DOHH2 (cell line): Measurements from ENCODE around the gene ANTKMT.

Experiments
- EZH2phosphoT487 ChIP-seq: fragments of 200-600 bp; sonication (generic); IDR thresholded peaks from 2 replicates; pipeline ENCODE4 v1.6.1; 2017; ENCODE audit warnings: borderline replicate concordance, mild to moderate bottlenecking, antibody characterized with exemption, low read length, moderate library complexity, mixed read lengths
- TF ChIP-seq, protein P1 (sequence below): fragments of 200-600 bp; sonication (generic); IDR thresholded peaks from one replicate; pipeline ENCODE4 v1.5.1; 2014; ENCODE audit warnings: antibody characterized with exemption, mild to moderate bottlenecking, low read depth, low read length; ENCODE audit not compliant: poor library complexity, severe bottlenecking

DNA sequence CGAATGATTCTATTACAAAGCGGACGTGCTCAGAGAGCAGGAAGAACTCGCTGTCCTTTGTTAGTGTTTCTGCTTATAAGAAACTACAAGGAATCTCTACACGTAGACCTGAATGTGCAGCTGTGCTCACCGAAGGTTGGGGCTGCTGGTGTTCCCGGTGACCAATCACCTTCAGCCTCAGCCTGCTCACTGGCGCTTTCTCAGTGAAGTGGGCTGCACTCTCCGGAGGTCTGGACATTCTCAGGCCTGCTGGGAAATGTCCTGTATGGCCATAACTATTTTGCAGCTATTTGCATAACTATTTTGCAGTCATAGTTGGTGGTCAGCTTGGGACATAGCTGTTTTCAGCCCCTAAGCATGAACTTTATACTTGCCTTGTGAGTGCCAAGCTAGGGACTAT lies 29.5 kb downstream of the ANTKMT start:
- TF ChIP-seq, protein P1, sequence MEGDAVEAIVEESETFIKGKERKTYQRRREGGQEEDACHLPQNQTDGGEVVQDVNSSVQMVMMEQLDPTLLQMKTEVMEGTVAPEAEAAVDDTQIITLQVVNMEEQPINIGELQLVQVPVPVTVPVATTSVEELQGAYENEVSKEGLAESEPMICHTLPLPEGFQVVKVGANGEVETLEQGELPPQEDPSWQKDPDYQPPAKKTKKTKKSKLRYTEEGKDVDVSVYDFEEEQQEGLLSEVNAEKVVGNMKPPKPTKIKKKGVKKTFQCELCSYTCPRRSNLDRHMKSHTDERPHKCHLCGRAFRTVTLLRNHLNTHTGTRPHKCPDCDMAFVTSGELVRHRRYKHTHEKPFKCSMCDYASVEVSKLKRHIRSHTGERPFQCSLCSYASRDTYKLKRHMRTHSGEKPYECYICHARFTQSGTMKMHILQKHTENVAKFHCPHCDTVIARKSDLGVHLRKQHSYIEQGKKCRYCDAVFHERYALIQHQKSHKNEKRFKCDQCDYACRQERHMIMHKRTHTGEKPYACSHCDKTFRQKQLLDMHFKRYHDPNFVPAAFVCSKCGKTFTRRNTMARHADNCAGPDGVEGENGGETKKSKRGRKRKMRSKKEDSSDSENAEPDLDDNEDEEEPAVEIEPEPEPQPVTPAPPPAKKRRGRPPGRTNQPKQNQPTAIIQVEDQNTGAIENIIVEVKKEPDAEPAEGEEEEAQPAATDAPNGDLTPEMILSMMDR = no peak
- TF ChIP-seq EZH2phosphoT487 = no peak
